ENCODE data around the gene NFX1.
"Not testable (repeated sequence)": the region's sequence is repeated elsewhere in the genome, so short reads cannot be mapped to it uniquely, and the experiment has no call there.

The NFX1 gene

DNA sequence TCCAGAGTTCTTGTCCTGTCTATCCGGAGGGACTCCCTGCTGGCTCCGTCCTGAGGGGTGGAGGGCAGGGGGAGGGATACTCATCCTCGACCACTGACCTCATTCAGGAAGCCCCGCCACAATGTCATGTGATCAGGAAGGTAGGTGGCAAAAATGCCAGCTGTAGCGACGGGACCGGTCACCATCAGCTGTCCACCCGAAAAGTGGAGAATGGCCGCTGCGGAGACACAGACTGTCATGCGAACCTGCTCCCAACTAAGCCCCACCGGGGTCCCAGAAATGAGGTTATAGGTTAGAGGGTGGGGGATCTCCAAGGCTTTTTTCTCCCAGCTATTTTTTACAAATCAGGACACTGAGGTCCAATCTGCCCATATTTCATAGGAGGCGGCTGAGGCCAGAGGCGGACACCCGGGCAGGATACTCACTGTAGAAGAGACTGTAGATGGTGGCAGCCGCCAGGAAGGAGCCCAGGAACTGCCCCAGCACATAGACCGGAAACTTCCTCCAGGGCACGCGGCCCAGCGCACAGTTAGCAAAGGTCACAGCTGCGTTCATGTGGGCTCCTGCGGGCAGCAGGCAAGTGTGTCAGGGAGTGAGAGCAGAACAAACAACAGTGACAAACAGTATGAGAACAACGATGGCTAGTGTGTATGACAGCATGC lies 95.8 kb downstream of the NFX1 start:
- H3K27ac ChIP-seq; H3K4me3 ChIP-seq (ENCODE audit: low read depth in 1 of 2, low read length in 1 of 2); H3K27me3 ChIP-seq; H3K36me3 ChIP-seq; H3K9me3 ChIP-seq; H3K4me1 ChIP-seq (ENCODE audit: control insufficient read depth in 1 of 2, insufficient read depth in 1 of 2, low read depth in 1 of 2, low read length in 1 of 2): not testable (repeated sequence)

DNA sequence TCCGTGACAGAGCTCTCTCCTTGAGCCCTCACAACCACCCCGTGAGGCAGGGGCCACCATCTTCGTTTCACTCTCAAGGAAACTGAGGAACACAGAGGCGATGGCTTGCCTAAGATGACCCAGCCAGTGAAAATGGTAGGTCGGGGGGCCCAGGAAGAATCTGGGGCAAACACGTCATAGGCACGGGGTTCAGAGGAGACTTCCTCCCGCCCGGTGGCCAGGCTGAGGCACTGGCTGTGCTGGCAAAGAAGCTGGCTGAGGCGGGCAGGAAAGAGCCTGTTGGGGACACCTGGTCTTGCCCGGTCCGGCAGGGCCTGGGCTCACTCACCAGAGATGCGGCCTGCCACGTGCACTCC lies 96.3 kb downstream of the NFX1 start:
- H3K27me3 ChIP-seq; H3K27ac ChIP-seq; H3K36me3 ChIP-seq; H3K9me3 ChIP-seq; H3K4me1 ChIP-seq (ENCODE audit: control insufficient read depth in 1 of 2, insufficient read depth in 1 of 2, low read depth in 1 of 2, low read length in 1 of 2); H3K4me3 ChIP-seq (ENCODE audit: low read depth in 1 of 2, low read length in 1 of 2): not testable (repeated sequence)

DNA sequence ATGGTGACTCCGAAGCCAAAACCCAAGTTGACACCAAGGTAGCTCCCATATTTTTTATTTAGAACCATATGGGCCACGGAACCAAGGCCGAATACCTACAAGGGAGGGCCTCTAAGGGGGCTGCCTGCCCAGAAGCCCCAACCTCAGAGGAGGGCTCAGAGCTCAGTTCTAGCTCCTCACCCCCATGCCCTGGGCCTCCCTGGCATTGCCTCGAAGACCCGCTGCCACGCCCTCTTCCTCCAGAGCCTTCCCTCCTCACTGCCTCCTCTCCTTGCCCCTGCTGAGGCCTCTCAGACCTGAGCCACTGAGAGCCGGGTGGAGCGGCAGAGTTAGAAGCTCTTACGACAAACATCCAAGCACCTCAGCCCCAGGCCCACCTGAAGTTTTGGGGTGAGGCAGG lies 96.7 kb downstream of the NFX1 start:
- H3K27ac ChIP-seq; H3K4me3 ChIP-seq (ENCODE audit: low read depth in 1 of 2, low read length in 1 of 2); H3K4me1 ChIP-seq (ENCODE audit: control insufficient read depth in 1 of 2, insufficient read depth in 1 of 2, low read depth in 1 of 2, low read length in 1 of 2); H3K27me3 ChIP-seq; H3K9me3 ChIP-seq; H3K36me3 ChIP-seq: not testable (repeated sequence)

DNA sequence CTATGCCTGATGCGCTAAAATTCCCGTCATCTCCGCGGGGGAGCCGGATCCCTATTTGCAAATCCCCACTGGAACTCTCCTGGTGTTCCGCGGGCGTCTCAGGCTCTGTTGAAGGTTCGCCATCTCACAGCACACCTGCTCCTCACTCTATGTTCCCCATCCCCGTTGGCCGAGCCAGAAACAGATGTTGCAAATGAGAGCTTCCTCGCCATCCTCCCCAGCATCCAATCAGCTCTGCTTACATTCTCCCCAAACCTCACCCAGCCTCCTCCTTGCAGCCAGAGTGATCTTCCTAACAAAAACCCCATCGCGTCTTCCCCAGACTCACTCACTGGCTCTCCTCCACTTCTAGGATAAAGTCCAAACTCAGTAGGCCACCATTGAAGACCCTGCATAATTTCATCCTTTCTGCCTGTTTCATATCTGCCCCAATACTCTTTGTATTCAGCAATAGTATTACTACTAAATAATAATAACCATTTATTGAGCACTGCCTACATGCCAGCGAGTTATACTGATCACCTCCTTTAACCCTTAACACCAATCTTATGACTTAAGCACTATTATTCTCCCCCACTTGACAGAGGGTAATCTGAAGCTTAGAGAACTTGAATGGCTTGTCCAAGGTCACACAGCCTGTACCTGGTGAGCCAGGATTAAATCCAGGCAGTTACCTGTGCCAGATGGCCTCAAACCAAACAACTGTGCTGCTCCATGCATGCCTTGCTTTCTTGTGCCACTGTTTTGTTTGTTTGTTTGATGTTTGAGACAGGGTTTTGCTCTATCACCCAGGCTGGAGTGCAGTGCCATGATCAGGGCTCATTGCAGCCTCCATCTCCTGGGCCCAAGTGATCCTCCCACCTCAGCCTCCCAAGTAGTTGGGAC lies 98.0 kb downstream of the NFX1 start:
- H3K4me1 ChIP-seq (ENCODE audit: control insufficient read depth in 1 of 2, insufficient read depth in 1 of 2, low read depth in 1 of 2, low read length in 1 of 2), result no peaks in the 10 kb centered on the region
- H3K27me3 ChIP-seq, result no peaks in the 10 kb centered on the region
- H3K36me3 ChIP-seq, result no peaks in the 10 kb centered on the region
- H3K27ac ChIP-seq, result no peak overlapping the region
- TF ChIP-seq, protein P1, sequence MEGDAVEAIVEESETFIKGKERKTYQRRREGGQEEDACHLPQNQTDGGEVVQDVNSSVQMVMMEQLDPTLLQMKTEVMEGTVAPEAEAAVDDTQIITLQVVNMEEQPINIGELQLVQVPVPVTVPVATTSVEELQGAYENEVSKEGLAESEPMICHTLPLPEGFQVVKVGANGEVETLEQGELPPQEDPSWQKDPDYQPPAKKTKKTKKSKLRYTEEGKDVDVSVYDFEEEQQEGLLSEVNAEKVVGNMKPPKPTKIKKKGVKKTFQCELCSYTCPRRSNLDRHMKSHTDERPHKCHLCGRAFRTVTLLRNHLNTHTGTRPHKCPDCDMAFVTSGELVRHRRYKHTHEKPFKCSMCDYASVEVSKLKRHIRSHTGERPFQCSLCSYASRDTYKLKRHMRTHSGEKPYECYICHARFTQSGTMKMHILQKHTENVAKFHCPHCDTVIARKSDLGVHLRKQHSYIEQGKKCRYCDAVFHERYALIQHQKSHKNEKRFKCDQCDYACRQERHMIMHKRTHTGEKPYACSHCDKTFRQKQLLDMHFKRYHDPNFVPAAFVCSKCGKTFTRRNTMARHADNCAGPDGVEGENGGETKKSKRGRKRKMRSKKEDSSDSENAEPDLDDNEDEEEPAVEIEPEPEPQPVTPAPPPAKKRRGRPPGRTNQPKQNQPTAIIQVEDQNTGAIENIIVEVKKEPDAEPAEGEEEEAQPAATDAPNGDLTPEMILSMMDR (IDR thresholded peaks at IDR 0.05), result no peak
- H3K4me3 ChIP-seq (ENCODE audit: low read depth in 1 of 2, low read length in 1 of 2), result no peak overlapping the region
- no peaks in the 10 kb centered on the region for H3K9me3 ChIP-seq

DNA sequence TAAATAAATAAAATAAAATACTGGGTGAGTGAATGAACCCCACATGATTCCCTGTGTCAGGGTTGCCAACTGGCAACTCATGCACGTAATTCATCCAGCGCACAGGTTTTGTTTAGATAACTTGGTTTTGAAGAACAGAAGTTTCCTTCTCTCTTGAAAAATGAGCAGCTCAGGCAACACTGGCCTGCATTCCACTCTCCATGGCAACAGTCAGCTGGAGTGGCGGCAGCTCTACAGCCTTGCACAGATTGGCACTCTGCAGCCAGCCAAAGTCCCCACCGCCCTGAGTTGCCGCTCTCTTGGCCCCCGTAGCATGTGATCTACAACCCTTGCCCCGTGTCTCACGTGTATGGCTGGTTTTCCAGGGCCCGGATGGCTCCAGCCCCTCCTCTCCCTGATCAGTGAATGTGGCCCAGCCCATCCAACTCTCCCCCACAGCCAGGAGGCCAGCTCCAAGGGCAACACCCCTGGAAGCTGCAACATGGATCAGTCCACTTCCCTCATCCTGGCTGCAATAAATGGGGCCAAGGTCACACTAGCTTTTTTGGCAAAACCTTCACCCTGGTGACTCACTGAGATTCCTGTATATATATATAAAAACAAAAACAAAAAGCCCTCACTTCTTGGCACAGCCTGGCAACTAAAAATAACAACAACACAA lies 100.9 kb downstream of the NFX1 start:
- not testable (repeated sequence) for H3K27ac ChIP-seq; H3K27me3 ChIP-seq; H3K36me3 ChIP-seq; H3K4me1 ChIP-seq (ENCODE audit: control insufficient read depth in 1 of 2, insufficient read depth in 1 of 2, low read depth in 1 of 2, low read length in 1 of 2); H3K9me3 ChIP-seq; H3K4me3 ChIP-seq (ENCODE audit: low read depth in 1 of 2, low read length in 1 of 2)

DNA sequence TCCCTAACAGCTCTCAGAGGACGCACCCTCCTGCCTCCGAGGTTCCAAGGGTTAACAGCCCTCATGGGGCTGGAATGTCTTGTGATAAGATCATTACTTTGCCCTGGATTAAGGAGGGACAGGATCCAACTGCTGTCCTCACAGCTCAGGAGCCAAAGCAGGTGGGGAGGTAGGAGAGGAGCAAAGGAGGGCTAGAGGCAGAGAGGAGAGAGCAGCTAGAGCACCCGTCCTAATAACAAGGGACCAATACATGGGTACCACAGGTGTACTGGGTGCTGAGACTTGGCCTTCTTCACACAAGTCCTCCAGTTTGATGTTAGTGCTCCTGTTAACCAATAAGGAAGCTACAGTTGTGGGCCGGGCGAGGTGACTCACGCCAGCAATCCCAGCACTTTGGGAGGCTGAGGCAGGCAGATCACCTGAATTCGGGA lies 102.3 kb downstream of the NFX1 start:
- H3K27ac ChIP-seq; H3K4me3 ChIP-seq (ENCODE audit: low read depth in 1 of 2, low read length in 1 of 2); H3K9me3 ChIP-seq; H3K4me1 ChIP-seq (ENCODE audit: control insufficient read depth in 1 of 2, insufficient read depth in 1 of 2, low read depth in 1 of 2, low read length in 1 of 2); H3K27me3 ChIP-seq; H3K36me3 ChIP-seq: not testable (repeated sequence)

DNA sequence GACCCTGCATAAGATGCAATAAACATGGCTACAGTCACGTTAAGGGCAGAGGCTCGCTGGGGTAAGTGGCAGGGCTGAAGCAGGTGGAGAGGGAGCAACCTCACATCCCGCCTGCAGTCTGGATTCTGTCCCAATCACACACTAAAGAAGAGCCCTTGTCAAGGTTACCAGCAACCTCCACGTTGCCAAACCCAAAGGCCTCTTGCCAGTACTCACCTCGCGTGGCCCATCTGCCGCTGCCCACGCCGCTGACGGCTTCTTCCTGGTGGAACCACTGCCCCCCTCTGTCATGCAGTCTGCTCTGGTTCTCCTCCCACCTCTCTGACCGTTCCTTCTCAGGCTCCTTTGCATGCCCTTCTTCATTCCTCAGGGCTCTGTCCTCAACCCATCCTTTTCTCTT lies 103.3 kb downstream of the NFX1 start:
- TF ChIP-seq, protein P1 (IDR thresholded peaks at IDR 0.05), result no peak

DNA sequence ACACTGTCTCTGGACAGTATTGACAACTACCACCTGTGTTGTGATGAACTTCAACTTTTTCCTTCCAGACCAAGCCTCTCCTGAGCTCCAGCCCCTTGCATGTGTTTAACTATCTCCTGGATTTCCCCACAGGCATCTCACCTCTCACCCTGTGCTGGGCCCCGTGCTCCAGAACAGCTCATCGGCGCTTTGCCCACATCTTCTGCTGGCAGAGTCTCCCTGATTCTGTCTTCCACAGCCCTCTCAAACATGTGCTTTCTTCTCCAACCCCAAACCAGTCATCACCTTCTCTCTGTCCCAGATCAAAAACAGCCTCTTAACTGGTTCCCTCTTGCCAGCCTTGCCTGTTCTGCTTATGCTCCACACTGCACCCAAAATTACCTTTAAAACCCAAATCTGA lies 103.7 kb downstream of the NFX1 start:
- H3K27ac ChIP-seq; H3K27me3 ChIP-seq; H3K4me3 ChIP-seq (ENCODE audit: low read depth in 1 of 2, low read length in 1 of 2); H3K4me1 ChIP-seq (ENCODE audit: control insufficient read depth in 1 of 2, insufficient read depth in 1 of 2, low read depth in 1 of 2, low read length in 1 of 2); H3K36me3 ChIP-seq; H3K9me3 ChIP-seq: not testable (repeated sequence)

More for the DNA sequence above, 103.3 kb downstream of the NFX1 start:
- H3K27me3 ChIP-seq, result no peaks in the 10 kb centered on the region
- no peak overlapping the region for H3K27ac ChIP-seq
- H3K4me1 ChIP-seq (ENCODE audit: control insufficient read depth in 1 of 2, insufficient read depth in 1 of 2, low read depth in 1 of 2, low read length in 1 of 2), result no peaks in the 10 kb centered on the region
- no peak overlapping the region for H3K4me3 ChIP-seq (ENCODE audit: low read depth in 1 of 2, low read length in 1 of 2)
- no peaks in the 10 kb centered on the region for H3K9me3 ChIP-seq
- H3K36me3 ChIP-seq, result no peaks in the 10 kb centered on the region

DNA sequence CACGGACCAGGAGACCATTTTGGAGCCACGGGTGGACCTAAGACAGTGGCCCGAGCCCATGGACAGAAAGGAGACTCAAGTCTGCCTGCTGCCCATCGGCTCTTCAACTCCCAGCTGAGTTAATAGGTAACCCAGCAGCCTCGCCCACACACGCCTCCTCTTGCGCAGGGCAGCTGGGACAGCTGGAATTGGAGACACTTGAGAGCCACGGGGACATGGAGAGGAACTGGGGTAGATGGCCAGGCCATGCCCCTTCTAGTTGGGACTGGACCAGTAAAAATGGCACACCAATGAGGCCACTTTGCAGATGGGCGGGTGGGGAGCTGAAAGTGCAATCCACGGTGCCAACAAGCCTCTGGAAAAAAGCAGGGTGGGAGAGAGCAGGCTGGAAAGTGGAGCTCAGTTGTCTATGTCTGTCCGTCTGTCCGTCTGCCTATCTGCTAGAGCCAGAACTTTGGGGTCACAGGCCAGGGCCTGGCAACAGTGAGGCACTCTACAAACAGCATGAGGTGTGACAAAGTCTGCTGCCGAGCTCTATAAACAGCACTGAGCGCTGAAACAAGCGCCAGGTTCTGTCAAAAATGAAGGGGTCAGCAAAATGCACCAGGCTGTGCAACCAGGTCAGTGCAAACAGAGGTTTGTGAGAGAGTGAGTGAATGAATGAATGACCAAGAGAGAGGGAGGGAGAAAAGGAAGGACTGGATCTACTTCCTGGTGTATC lies 105.0 kb downstream of the NFX1 start:
- not testable (repeated sequence) for H3K27me3 ChIP-seq; H3K36me3 ChIP-seq; H3K9me3 ChIP-seq; H3K27ac ChIP-seq; H3K4me1 ChIP-seq (ENCODE audit: control insufficient read depth in 1 of 2, insufficient read depth in 1 of 2, low read depth in 1 of 2, low read length in 1 of 2); H3K4me3 ChIP-seq (ENCODE audit: low read depth in 1 of 2, low read length in 1 of 2)

DNA sequence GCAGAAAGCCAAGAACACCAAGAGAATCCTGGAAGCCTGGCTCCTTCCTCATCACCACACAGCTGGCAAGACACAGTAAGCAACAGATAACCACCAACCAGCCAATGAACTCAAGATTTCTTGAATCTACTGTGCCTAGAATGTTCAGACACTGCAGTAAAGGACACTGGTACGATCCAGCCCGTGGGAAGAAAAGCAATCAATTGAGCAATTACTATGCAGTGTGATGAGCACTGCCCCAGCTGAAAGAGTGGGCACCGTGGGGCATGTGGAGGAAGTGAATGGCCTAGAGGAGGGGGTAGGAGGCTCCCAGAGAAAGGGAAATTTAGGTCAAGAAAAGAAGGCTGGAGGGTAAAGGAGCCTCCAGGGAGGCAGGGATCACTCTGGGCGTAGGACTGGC lies 107.5 kb downstream of the NFX1 start:
- not testable (repeated sequence) for H3K4me3 ChIP-seq (ENCODE audit: low read depth in 1 of 2, low read length in 1 of 2); H3K9me3 ChIP-seq; H3K36me3 ChIP-seq; H3K4me1 ChIP-seq (ENCODE audit: control insufficient read depth in 1 of 2, insufficient read depth in 1 of 2, low read depth in 1 of 2, low read length in 1 of 2); H3K27ac ChIP-seq; H3K27me3 ChIP-seq

DNA sequence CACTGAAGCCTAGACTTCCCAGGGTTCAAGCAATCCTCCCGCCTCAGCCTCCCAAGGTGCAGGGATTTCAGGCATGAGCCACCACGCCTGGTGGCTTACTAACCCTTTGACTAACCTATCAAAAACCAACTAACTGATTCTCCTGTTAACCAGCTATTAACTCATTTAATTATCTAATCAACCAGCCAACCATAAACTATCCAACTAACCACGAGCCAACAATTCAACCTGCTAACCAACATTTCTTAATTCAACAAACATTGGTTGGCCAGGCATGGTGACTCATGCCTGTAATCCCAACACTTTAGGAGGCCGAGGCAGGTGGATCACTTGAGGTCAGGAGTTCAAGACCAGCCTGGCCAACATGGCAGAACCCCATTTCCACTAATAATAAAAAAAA lies 108.7 kb downstream of the NFX1 start:
- H3K9me3 ChIP-seq; H3K4me3 ChIP-seq (ENCODE audit: low read depth in 1 of 2, low read length in 1 of 2); H3K27ac ChIP-seq; H3K27me3 ChIP-seq; H3K36me3 ChIP-seq; H3K4me1 ChIP-seq (ENCODE audit: control insufficient read depth in 1 of 2, insufficient read depth in 1 of 2, low read depth in 1 of 2, low read length in 1 of 2): not testable (repeated sequence)
